ENCODE data around the gene RNF41.

RNF41 gene

GRCh38 chr12:56243731-56244181 is 22.0 kb upstream of the RNF41 start:
- no peak for DNase-seq

GRCh38 chr12:56242986-56243385 is 21.3 kb upstream of the RNF41 start:
- DNase-seq: no peak

- DNase-seq: no peak
Observed at GRCh38 chr12:56241424-56242303, 19.9 kb upstream of the RNF41 start.

GRCh38 chr12:56237552-56237951 is 15.8 kb upstream of the RNF41 start:
- DNase-seq: no peak

- no peak for DNase-seq
Observed at GRCh38 chr12:56236985-56237384, 15.3 kb upstream of the RNF41 start.

GRCh38 chr12:56236091-56236490 is 14.4 kb upstream of the RNF41 start:
- DNase-seq: no peak

GRCh38 chr12:56234746-56235436 is 13.2 kb upstream of the RNF41 start:
- no peak for DNase-seq

- no peak for DNase-seq
Observed at GRCh38 chr12:56231184-56231582, 9.5 kb upstream of the RNF41 start.

- no peak for DNase-seq
Observed at GRCh38 chr12:56230432-56231183, 8.9 kb upstream of the RNF41 start.

- no peak for DNase-seq
Observed at GRCh38 chr12:56229916-56230431, 8.3 kb upstream of the RNF41 start, which contains the start of gene SLC39A5. Gene SLC39A5 (plus strand): TSS chr12:56230051. CDS start chr12:56231275, 1,224 bp downstream.

- DNase-seq: no peak
Observed at GRCh38 chr12:56229082-56229481, 7.4 kb upstream of the RNF41 start.

- peak in 1 of 2 experiments; percentile 11 for DNase-seq
Observed at GRCh38 chr12:56224954-56225353, 3.2 kb upstream of the RNF41 start.

GRCh38 chr12:56224102-56224701 is 2.5 kb upstream of the RNF41 start, which contains the start of gene NABP2:
Gene NABP2 (plus strand): TSS chr12:56224342. CDS start chr12:56224857, 515 bp downstream.
- DNase-seq: peak; percentile 97 to 98

- DNase-seq: no peak
Observed at GRCh38 chr12:56223571-56224101, 1.9 kb upstream of the RNF41 start.

- DNase-seq: no peak
Observed at GRCh38 chr12:56222531-56222895, 791 bp upstream of the RNF41 start.

- no peak for DNase-seq
Observed at GRCh38 chr12:56221232-56221756, 428 bp downstream of the RNF41 start.

- DNase-seq: no peak
Observed at GRCh38 chr12:56220611-56221231, 1.0 kb downstream of the RNF41 start.

GRCh38 chr12:56219840-56220239 is 1.9 kb downstream of the RNF41 start:
- no peak for DNase-seq

GRCh38 chr12:56216461-56216860 is 5.3 kb downstream of the RNF41 start:
- no peak for DNase-seq

- DNase-seq: no peak
Observed at GRCh38 chr12:56213878-56214277, 7.8 kb downstream of the RNF41 start.

GRCh38 chr12:56212361-56212760 is 9.4 kb downstream of the RNF41 start:
- DNase-seq: no peak
